ENCODE results near the gene B3GALT6.

B3GALT6 gene

DNA sequence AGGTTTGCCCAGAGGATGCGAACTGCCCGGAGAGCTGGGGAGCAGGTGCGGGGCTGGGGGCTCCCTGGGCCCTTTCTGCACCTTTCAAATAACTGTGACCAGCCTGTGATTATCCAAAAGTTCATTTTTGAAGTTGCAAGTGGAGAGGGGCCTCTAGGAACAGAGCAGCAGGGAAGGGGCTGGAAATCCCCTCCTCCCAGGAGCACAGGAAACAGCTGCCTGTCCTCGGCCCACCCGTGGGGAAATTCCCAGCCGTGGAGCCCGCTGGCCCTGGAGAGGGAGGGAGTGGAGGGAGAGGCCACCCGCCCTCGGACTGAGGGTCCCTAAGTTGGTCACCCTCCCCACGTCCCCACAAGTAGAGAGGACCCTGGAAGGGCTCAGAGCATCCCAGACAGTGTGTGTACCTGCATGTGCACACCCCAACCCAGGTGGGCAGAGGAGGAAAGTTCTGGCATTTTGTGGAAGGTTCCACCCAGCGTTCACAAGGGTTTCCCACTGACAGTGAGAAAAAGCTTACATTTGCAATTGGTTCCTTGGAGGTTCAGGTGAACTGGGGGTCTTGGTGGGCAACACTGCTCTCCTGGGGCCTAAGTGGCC is 16.9 kb upstream of the B3GALT6 start:
- TF ChIP-seq KLF8 (tag by site-specific recombination; IDR thresholded peaks at IDR 0.05): 0 out of 2 replicates have a peak, but pooled peaks have one; percentile 9
- TF ChIP-seq, protein P1, sequence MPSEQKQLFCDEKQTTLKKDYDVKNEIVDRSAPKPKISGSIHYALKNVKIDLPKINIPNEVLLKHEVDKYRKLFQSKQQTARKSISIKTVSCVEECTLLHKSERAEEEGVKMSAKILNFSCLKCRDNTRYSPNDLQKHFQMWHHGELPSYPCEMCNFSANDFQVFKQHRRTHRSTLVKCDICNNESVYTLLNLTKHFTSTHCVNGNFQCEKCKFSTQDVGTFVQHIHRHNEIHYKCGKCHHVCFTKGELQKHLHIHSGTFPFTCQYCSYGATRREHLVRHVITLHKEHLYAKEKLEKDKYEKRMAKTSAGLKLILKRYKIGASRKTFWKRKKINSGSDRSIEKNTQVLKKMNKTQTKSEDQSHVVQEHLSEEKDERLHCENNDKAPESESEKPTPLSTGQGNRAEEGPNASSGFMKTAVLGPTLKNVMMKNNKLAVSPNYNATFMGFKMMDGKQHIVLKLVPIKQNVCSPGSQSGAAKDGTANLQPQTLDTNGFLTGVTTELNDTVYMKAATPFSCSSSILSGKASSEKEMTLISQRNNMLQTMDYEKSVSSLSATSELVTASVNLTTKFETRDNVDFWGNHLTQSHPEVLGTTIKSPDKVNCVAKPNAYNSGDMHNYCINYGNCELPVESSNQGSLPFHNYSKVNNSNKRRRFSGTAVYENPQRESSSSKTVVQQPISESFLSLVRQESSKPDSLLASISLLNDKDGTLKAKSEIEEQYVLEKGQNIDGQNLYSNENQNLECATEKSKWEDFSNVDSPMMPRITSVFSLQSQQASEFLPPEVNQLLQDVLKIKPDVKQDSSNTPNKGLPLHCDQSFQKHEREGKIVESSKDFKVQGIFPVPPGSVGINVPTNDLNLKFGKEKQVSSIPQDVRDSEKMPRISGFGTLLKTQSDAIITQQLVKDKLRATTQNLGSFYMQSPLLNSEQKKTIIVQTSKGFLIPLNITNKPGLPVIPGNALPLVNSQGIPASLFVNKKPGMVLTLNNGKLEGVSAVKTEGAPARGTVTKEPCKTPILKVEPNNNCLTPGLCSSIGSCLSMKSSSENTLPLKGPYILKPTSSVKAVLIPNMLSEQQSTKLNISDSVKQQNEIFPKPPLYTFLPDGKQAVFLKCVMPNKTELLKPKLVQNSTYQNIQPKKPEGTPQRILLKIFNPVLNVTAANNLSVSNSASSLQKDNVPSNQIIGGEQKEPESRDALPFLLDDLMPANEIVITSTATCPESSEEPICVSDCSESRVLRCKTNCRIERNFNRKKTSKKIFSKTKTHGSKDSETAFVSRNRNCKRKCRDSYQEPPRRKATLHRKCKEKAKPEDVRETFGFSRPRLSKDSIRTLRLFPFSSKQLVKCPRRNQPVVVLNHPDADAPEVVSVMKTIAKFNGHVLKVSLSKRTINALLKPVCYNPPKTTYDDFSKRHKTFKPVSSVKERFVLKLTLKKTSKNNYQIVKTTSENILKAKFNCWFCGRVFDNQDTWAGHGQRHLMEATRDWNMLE (tag by site-specific recombination; conservative IDR thresholded peaks at IDR 0.05; ENCODE audit: low read depth): no peak
- TF ChIP-seq, protein P2, sequence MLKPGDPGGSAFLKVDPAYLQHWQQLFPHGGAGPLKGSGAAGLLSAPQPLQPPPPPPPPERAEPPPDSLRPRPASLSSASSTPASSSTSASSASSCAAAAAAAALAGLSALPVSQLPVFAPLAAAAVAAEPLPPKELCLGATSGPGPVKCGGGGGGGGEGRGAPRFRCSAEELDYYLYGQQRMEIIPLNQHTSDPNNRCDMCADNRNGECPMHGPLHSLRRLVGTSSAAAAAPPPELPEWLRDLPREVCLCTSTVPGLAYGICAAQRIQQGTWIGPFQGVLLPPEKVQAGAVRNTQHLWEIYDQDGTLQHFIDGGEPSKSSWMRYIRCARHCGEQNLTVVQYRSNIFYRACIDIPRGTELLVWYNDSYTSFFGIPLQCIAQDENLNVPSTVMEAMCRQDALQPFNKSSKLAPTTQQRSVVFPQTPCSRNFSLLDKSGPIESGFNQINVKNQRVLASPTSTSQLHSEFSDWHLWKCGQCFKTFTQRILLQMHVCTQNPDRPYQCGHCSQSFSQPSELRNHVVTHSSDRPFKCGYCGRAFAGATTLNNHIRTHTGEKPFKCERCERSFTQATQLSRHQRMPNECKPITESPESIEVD (tag by site-specific recombination; IDR thresholded peaks at IDR 0.05): no peak
- no peak for TF ChIP-seq SETDB1 (IDR thresholded peaks at IDR 0.05; ENCODE audit: insufficient read length, low read length)
- no peak for TF ChIP-seq RBAK (tag by site-specific recombination; IDR thresholded peaks at IDR 0.05)
- TF ChIP-seq ZIC2 (tag by site-specific recombination; IDR thresholded peaks at IDR 0.05): no peak
- TF ChIP-seq ZNF549 (tag by site-specific recombination; IDR thresholded peaks at IDR 0.05): no peak
- no peak for TF ChIP-seq ZFP69B (tag by site-specific recombination; IDR thresholded peaks at IDR 0.05)
- TF ChIP-seq, protein P3, sequence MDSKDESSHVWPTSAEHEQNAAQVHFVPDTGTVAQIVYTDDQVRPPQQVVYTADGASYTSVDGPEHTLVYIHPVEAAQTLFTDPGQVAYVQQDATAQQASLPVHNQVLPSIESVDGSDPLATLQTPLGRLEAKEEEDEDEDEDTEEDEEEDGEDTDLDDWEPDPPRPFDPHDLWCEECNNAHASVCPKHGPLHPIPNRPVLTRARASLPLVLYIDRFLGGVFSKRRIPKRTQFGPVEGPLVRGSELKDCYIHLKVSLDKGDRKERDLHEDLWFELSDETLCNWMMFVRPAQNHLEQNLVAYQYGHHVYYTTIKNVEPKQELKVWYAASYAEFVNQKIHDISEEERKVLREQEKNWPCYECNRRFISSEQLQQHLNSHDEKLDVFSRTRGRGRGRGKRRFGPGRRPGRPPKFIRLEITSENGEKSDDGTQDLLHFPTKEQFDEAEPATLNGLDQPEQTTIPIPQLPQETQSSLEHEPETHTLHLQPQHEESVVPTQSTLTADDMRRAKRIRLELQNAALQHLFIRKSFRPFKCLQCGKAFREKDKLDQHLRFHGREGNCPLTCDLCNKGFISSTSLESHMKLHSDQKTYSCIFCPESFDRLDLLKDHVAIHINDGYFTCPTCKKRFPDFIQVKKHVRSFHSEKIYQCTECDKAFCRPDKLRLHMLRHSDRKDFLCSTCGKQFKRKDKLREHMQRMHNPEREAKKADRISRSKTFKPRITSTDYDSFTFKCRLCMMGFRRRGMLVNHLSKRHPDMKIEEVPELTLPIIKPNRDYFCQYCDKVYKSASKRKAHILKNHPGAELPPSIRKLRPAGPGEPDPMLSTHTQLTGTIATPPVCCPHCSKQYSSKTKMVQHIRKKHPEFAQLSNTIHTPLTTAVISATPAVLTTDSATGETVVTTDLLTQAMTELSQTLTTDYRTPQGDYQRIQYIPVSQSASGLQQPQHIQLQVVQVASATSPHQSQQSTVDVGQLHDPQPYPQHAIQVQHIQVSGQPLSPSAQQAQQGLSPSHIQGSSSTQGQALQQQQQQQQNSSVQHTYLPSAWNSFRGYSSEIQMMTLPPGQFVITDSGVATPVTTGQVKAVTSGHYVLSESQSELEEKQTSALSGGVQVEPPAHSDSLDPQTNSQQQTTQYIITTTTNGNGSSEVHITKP (tag by site-specific recombination; IDR thresholded peaks at IDR 0.05): peak; percentile 72
- TF ChIP-seq ZNF266 (tag by site-specific recombination; IDR thresholded peaks at IDR 0.05; ENCODE audit: low read depth): no peak
- H3K4me1 ChIP-seq (ENCODE audit: control insufficient read depth, insufficient read depth, low read length): no peaks in the 10 kb centered on the region
- no peak overlapping the region for H3K4me3 ChIP-seq (ENCODE audit: low read depth, low read length)
- ChIA-PET CTCF (interaction anchor here (0.6 kb wide), 1 partner anchor 53 kb away, joined by 3 read pairs; no protein-coding TSS in a partner anchor), POLR2A (interaction anchor here (1.1 to 1.5 kb wide), 2 partner anchors 11 to 17 kb away, joined by 3 to 4 read pairs; no protein-coding TSS in a partner anchor)
- H3K36me3 ChIP-seq (ENCODE audit: control insufficient read depth in 2 of 2, insufficient read depth in 1 of 2, low read length in 2 of 2): peaks cover 0 to 49% of the 10 kb centered on the region in 2 experiments; a peak in 1 of 3 replicates
- H3K9me3 ChIP-seq (ENCODE audit: control insufficient read depth, insufficient read depth, low read depth, low read length): no peaks in the 10 kb centered on the region
- no peak overlapping the region for H3K27ac ChIP-seq (ENCODE audit: extremely low read depth, low read depth, low read length)

DNA sequence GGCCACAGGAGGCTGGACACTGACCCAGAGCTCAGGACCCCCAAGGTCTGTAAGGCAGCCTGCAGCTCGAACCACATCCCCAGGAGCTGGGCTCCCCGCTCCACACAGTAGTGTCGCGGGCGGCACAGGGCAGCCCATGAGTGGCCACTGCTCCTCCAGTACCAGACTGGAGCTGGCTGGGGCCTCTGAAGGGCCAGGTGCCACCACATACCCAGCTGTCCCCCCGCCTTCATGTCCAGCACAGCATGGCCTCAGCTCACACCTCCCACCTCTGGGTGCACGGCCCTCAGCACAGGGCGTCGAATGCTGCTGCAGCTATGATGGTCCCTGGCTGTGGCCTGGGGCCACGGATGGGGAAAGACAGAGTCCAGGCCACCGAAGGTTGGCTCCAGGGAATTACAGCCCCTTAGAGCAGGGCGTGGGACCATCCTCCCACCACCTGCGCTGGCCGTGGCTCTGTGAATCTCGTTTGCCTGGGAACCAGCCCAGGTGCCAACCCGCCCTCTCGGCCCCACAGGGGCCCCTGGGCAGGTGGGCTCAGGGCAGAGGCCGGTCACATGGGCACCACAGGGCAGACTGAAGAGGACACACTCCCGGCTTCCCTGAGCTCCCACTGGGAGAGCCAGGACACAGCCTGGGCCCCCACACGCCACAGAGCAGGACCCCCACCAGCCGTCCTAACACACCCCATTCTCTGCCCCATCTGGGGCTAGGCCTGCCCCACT is 16.0 kb upstream of the B3GALT6 start:
- Histone ChIP-seq H3K9me3 (ENCODE audit: control insufficient read depth, insufficient read depth, low read depth, low read length) (no peaks in the 10 kb centered on the region), H3K4me3 (ENCODE audit: low read depth, low read length) (no peak overlapping the region), H3K36me3 (ENCODE audit: control insufficient read depth in 2 of 2, insufficient read depth in 1 of 2, low read length in 2 of 2) (peaks cover 0 to 58% of the 10 kb centered on the region in 2 experiments; a peak in 1 of 3 replicates), H3K27ac (ENCODE audit: extremely low read depth, low read depth, low read length) (no peak overlapping the region), H3K4me1 (ENCODE audit: control insufficient read depth, insufficient read depth, low read length) (no peaks in the 10 kb centered on the region)
- CTCF ChIA-PET: no interaction called here
- TF ChIP-seq ZBTB20 (tag by site-specific recombination; IDR thresholded peaks at IDR 0.05): peak; percentile 21; the same call in 1 of the 2 replicates
- TF ChIP-seq ZNF133 (tag by site-specific recombination; IDR thresholded peaks at IDR 0.05): no peak
- TF ChIP-seq ZSCAN16 (tag by site-specific recombination; IDR thresholded peaks at IDR 0.05): no peak
- TF ChIP-seq, protein P4, sequence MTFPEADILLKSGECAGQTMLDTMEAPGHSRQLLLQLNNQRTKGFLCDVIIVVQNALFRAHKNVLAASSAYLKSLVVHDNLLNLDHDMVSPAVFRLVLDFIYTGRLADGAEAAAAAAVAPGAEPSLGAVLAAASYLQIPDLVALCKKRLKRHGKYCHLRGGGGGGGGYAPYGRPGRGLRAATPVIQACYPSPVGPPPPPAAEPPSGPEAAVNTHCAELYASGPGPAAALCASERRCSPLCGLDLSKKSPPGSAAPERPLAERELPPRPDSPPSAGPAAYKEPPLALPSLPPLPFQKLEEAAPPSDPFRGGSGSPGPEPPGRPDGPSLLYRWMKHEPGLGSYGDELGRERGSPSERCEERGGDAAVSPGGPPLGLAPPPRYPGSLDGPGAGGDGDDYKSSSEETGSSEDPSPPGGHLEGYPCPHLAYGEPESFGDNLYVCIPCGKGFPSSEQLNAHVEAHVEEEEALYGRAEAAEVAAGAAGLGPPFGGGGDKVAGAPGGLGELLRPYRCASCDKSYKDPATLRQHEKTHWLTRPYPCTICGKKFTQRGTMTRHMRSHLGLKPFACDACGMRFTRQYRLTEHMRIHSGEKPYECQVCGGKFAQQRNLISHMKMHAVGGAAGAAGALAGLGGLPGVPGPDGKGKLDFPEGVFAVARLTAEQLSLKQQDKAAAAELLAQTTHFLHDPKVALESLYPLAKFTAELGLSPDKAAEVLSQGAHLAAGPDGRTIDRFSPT (tag by site-specific recombination; IDR thresholded peaks at IDR 0.05): peak; percentile 65; the same call in 1 of the 2 replicates
- POLR2A ChIA-PET: interaction anchor here (1.1 to 1.5 kb wide), 2 partner anchors 10 to 17 kb away, joined by 3 to 4 read pairs; no protein-coding TSS in a partner anchor
